Measurements from ENCODE around the gene DSCAML1.

DSCAML1 gene

DNA sequence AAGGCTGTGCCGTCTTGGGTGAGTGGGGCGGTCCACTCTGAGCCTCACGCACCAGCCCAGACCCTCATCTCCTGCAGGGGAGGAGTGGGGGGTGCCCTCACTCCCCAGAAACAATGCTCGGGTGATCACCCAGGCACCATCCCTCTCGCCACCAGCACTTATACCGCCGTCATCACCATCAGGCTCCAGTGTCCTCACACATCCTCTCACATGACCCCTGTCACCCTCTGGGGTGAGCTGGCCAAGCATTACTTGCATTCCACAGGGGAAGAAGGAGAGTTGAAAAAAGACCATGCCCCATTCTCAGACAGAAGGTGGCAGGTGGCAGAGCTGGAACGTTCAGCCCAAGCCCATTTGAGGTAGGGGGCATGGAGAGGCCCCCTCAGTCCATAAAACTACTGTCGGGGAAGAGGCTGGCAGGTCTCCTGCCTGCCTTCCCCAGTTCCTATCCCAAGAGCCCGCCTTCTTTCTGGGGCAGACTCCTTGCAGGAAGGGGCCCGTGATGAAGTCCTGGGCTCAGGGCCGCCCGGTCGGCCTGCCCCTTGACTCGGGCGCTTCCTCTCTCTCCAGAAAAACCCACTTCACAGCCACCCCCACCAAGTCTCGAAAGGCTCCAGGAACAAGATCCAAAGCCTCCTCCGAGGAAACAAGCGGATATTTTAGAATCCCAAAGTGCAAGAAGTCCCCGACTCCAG is 153.3 kb downstream of the DSCAML1 start:
- Histone ChIP-seq H3K36me3 (ENCODE audit: insufficient read depth, low read length) (no peaks in the 10 kb centered on the region), H3K9me3 (replicated peaks; ENCODE audit: low read length) (no peaks in the 10 kb centered on the region), H3K4me3 (ENCODE audit: low read length) (no peak overlapping the region), H3K27me3 (ENCODE audit: control insufficient read depth, insufficient read depth, low read length) (peaks cover 9% of the 10 kb centered on the region), H3K4me1 (ENCODE audit: control insufficient read depth, insufficient read depth, low read length) (no peaks in the 10 kb centered on the region), H3K9ac (ENCODE audit: low read depth, low read length) (no peak overlapping the region), H3K4me2 (ENCODE audit: low read length) (no peak overlapping the region)

GRCh38 chr11:117642835-117643234 is 154.2 kb downstream of the DSCAML1 start:
- no peaks in the 10 kb centered on the region for H3K36me3 ChIP-seq (ENCODE audit: insufficient read depth, low read length)
- H3K4me1 ChIP-seq (ENCODE audit: control insufficient read depth, insufficient read depth, low read length) = no peaks in the 10 kb centered on the region
- no peaks in the 10 kb centered on the region for H3K9me3 ChIP-seq (replicated peaks; ENCODE audit: low read length)
- H3K9ac ChIP-seq (ENCODE audit: low read depth, low read length) = no peak overlapping the region
- H3K4me3 ChIP-seq (ENCODE audit: low read length) = no peak overlapping the region
- peaks cover 9% of the 10 kb centered on the region for H3K27me3 ChIP-seq (ENCODE audit: control insufficient read depth, insufficient read depth, low read length)
- no peak overlapping the region for H3K4me2 ChIP-seq (ENCODE audit: low read length)

GRCh38 chr11:117642396-117642795 is 154.6 kb downstream of the DSCAML1 start:
- H3K4me1 ChIP-seq (ENCODE audit: control insufficient read depth, insufficient read depth, low read length) = no peaks in the 10 kb centered on the region
- no peaks in the 10 kb centered on the region for H3K9me3 ChIP-seq (replicated peaks; ENCODE audit: low read length)
- H3K36me3 ChIP-seq (ENCODE audit: insufficient read depth, low read length) = no peaks in the 10 kb centered on the region
- H3K4me3 ChIP-seq (ENCODE audit: low read length) = no peak overlapping the region
- no peak overlapping the region for H3K9ac ChIP-seq (ENCODE audit: low read depth, low read length)
- H3K4me2 ChIP-seq (ENCODE audit: low read length) = no peak overlapping the region
- H3K27me3 ChIP-seq (ENCODE audit: control insufficient read depth, insufficient read depth, low read length) = peaks cover 8% of the 10 kb centered on the region

- Histone ChIP-seq H3K9me3 (replicated peaks; ENCODE audit: low read length) (no peaks in the 10 kb centered on the region), H3K27me3 (ENCODE audit: control insufficient read depth, insufficient read depth, low read length) (peaks cover 6% of the 10 kb centered on the region)
These were observed 155.8 kb downstream of the DSCAML1 start for GRCh38 chr11:117641008-117641915.

DNA sequence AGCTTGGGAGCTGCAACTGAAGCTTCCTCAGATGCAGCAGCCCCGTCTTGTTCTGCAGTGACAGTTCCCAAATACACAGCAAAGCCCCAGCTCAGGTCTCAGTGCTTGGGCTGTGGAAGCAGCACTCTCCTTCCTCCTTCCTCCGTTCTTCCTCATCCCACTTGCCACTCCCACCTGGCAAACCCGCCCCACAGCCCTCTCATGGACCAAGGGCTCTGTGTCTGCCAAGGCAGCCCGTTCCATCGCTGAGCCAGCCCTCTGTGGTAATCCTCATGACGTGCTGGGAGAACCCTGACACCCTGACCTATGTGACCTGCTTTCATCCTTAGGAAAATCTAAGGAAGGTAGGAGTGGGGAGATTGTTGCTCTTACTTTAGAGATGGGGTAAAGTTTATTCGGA is 157.0 kb downstream of the DSCAML1 start:
- Histone ChIP-seq H3K36me3 (ENCODE audit: insufficient read depth, low read length) (no peaks in the 10 kb centered on the region), H3K27me3 (ENCODE audit: control insufficient read depth, insufficient read depth, low read length) (peaks cover 14% of the 10 kb centered on the region), H3K9ac (ENCODE audit: low read depth, low read length) (no peak overlapping the region), H3K4me2 (ENCODE audit: low read length) (no peak overlapping the region), H3K4me3 (ENCODE audit: low read length) (no peak overlapping the region), H3K9me3 (replicated peaks; ENCODE audit: low read length) (no peaks in the 10 kb centered on the region), H3K4me1 (ENCODE audit: control insufficient read depth, insufficient read depth, low read length) (no peaks in the 10 kb centered on the region)

More at GRCh38 chr11:117641008-117641915, 155.8 kb downstream of the DSCAML1 start:
- Histone ChIP-seq H3K36me3 (ENCODE audit: insufficient read depth, low read length) (no peaks in the 10 kb centered on the region), H3K4me3 (ENCODE audit: low read length) (no peak overlapping the region), H3K9ac (ENCODE audit: low read depth, low read length) (no peak overlapping the region), H3K4me1 (ENCODE audit: control insufficient read depth, insufficient read depth, low read length) (no peaks in the 10 kb centered on the region), H3K4me2 (ENCODE audit: low read length) (no peak overlapping the region)

DNA sequence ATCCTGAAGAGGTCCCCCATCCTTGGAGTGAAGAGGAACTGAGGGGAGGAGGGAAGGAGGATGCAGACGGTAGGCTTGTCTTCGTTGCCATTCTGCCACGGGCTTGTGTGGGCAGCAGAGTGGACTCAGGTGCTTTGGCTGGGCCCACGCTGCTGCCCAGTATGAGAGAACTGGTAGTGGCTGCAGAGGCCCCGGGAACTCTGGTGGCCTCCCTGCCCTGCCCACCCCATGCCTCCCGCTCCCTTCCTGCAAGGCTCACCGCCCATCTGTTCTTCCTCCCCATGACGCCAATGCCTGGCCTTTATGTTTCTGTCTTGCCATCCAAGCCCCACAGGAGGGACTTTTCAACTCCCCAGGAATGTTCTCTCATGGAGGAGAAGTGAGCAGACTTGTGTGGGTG is 157.4 kb downstream of the DSCAML1 start:
- peaks cover 18% of the 10 kb centered on the region for H3K27me3 ChIP-seq (ENCODE audit: control insufficient read depth, insufficient read depth, low read length)

GRCh38 chr11:117638911-117639543 is 158.0 kb downstream of the DSCAML1 start:
- Histone ChIP-seq H3K27me3 (ENCODE audit: control insufficient read depth, insufficient read depth, low read length) (peaks cover 19% of the 10 kb centered on the region), H3K36me3 (ENCODE audit: insufficient read depth, low read length) (no peaks in the 10 kb centered on the region), H3K9ac (ENCODE audit: low read depth, low read length) (no peak overlapping the region), H3K4me1 (ENCODE audit: control insufficient read depth, insufficient read depth, low read length) (no peaks in the 10 kb centered on the region), H3K4me2 (ENCODE audit: low read length) (no peak overlapping the region), H3K4me3 (ENCODE audit: low read length) (no peak overlapping the region), H3K9me3 (replicated peaks; ENCODE audit: low read length) (no peaks in the 10 kb centered on the region)

More for the DNA sequence above, 157.4 kb downstream of the DSCAML1 start:
- Histone ChIP-seq H3K4me3 (ENCODE audit: low read length) (no peak overlapping the region), H3K9me3 (replicated peaks; ENCODE audit: low read length) (no peaks in the 10 kb centered on the region), H3K4me2 (ENCODE audit: low read length) (no peak overlapping the region), H3K36me3 (ENCODE audit: insufficient read depth, low read length) (no peaks in the 10 kb centered on the region), H3K9ac (ENCODE audit: low read depth, low read length) (no peak overlapping the region), H3K4me1 (ENCODE audit: control insufficient read depth, insufficient read depth, low read length) (no peaks in the 10 kb centered on the region)

GRCh38 chr11:117634756-117635603 is 162.0 kb downstream of the DSCAML1 start:
- Histone ChIP-seq H3K36me3 (ENCODE audit: insufficient read depth, low read length) (no peaks in the 10 kb centered on the region), H3K4me2 (ENCODE audit: low read length) (no peak overlapping the region), H3K9ac (ENCODE audit: low read depth, low read length) (no peak overlapping the region), H3K27me3 (ENCODE audit: control insufficient read depth, insufficient read depth, low read length) (peaks cover 18% of the 10 kb centered on the region), H3K9me3 (replicated peaks; ENCODE audit: low read length) (no peaks in the 10 kb centered on the region), H3K4me1 (ENCODE audit: control insufficient read depth, insufficient read depth, low read length) (no peaks in the 10 kb centered on the region), H3K4me3 (ENCODE audit: low read length) (no peak overlapping the region)

GRCh38 chr11:117633976-117634755 is 162.8 kb downstream of the DSCAML1 start:
- H3K9me3 ChIP-seq (replicated peaks; ENCODE audit: low read length) = no peaks in the 10 kb centered on the region
- H3K4me1 ChIP-seq (ENCODE audit: control insufficient read depth, insufficient read depth, low read length) = no peaks in the 10 kb centered on the region
- H3K4me3 ChIP-seq (ENCODE audit: low read length) = no peak overlapping the region
- H3K36me3 ChIP-seq (ENCODE audit: insufficient read depth, low read length) = no peaks in the 10 kb centered on the region
- no peak overlapping the region for H3K9ac ChIP-seq (ENCODE audit: low read depth, low read length)
- peaks cover 19% of the 10 kb centered on the region for H3K27me3 ChIP-seq (ENCODE audit: control insufficient read depth, insufficient read depth, low read length)
- no peak overlapping the region for H3K4me2 ChIP-seq (ENCODE audit: low read length)

GRCh38 chr11:117633186-117633754 is 163.7 kb downstream of the DSCAML1 start:
- H3K4me1 ChIP-seq (ENCODE audit: control insufficient read depth, insufficient read depth, low read length) = no peaks in the 10 kb centered on the region
- no peak overlapping the region for H3K9ac ChIP-seq (ENCODE audit: low read depth, low read length)
- H3K9me3 ChIP-seq (replicated peaks; ENCODE audit: low read length) = no peaks in the 10 kb centered on the region
- no peak overlapping the region for H3K4me2 ChIP-seq (ENCODE audit: low read length)
- H3K4me3 ChIP-seq (ENCODE audit: low read length) = no peak overlapping the region
- no peaks in the 10 kb centered on the region for H3K36me3 ChIP-seq (ENCODE audit: insufficient read depth, low read length)
- H3K27me3 ChIP-seq (ENCODE audit: control insufficient read depth, insufficient read depth, low read length) = peaks cover 22% of the 10 kb centered on the region
